IPS-18a (cell line): ENCODE measurements around the gene ZNF275.

ENCODE experiments used
- H3K27ac ChIP-seq: one replicate; pipeline ENCODE4 v1.5.1; 2013; ENCODE audit warnings: low read length
- H3K27me3 ChIP-seq: one replicate; pipeline ENCODE4 v1.6.1; 2013; ENCODE audit warnings: mild to moderate bottlenecking, low read length; ENCODE audit not compliant: control insufficient read depth, insufficient read depth
- H3K36me3 ChIP-seq: one replicate; pipeline ENCODE4 v1.6.1; 2013; ENCODE audit warnings: low read depth, low read length; ENCODE audit not compliant: control insufficient read depth
- H3K4me1 ChIP-seq: one replicate; pipeline ENCODE4 v1.6.1; 2013; ENCODE audit warnings: low read depth, low read length; ENCODE audit not compliant: control insufficient read depth
- H3K4me3 ChIP-seq: one replicate; pipeline ENCODE4 v1.5.1; 2013; ENCODE audit warnings: low read length
- H3K9ac ChIP-seq: one replicate; pipeline ENCODE4 v1.6.1; 2013; ENCODE audit warnings: mild to moderate bottlenecking, low read length, moderate library complexity
- H3K9me3 ChIP-seq: one replicate; pipeline ENCODE4 v1.6.1; 2013; ENCODE audit warnings: low read depth, low read length; ENCODE audit not compliant: control insufficient read depth

The ZNF275 gene

GRCh38 chrX:153342762-153343558 lies 9.0 kb downstream of the ZNF275 start:
- H3K27ac ChIP-seq = no peak overlapping the region
- H3K9ac ChIP-seq = no peak overlapping the region
- peaks cover 5% of the 10 kb centered on the region for H3K9me3 ChIP-seq
- H3K4me1 ChIP-seq = no peaks in the 10 kb centered on the region
- H3K36me3 ChIP-seq = peaks cover 4% of the 10 kb centered on the region
- H3K4me3 ChIP-seq = no peak overlapping the region
- H3K27me3 ChIP-seq = no peaks in the 10 kb centered on the region

GRCh38 chrX:153343674-153344073 lies 9.7 kb downstream of the ZNF275 start:
- peaks cover 5% of the 10 kb centered on the region for H3K9me3 ChIP-seq
- no peak overlapping the region for H3K4me3 ChIP-seq

DNA sequence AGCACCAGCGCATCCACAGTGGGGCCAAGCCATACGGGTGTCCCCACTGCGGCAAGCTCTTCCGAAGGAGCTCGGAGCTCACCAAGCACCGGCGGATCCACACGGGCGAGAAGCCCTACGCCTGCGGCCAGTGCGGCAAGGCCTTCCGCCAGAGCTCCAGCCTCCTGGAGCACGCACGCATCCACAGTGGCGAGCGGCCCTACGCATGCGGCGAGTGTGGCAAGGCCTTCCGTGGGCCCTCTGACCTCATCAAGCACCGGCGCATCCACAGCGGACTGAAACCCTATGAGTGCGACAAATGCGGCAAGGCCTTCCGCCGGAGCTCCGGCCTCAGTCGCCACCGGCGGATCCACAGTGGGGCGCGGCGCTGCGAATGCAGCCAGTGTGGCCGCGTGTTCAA lies 13.6 kb downstream of the ZNF275 start:
- Histone ChIP-seq H3K36me3 (peaks cover 19% of the 10 kb centered on the region), H3K9ac (no peak overlapping the region), H3K9me3 (peaks cover 18% of the 10 kb centered on the region), H3K27ac (no peak overlapping the region), H3K4me1 (no peaks in the 10 kb centered on the region), H3K4me3 (no peak overlapping the region), H3K27me3 (no peaks in the 10 kb centered on the region)

More at GRCh38 chrX:153343674-153344073, 9.7 kb downstream of the ZNF275 start:
- H3K36me3 ChIP-seq = peaks cover 7% of the 10 kb centered on the region
- no peak overlapping the region for H3K27ac ChIP-seq
- H3K4me1 ChIP-seq = no peaks in the 10 kb centered on the region
- H3K27me3 ChIP-seq = no peaks in the 10 kb centered on the region
- no peak overlapping the region for H3K9ac ChIP-seq

DNA sequence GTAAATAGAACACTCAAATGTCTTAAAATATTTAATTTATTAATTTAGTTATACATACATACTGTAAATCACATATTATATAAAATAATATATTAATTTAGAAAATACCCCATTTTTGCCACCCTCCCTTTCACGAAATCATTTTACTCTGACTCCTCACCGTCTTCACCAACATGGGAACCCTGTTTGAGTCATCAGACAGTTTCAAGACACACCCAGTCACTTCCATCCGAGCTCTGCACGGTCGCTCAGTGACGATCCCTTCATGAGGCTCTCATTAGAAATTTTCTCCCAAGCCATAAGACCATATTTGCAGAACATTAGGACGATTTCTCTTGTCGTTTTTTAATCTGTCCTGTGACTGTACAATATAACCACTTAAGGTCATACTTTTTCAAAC lies 14.5 kb downstream of the ZNF275 start:
- Histone ChIP-seq H3K9ac (no peak overlapping the region), H3K27me3 (no peaks in the 10 kb centered on the region), H3K4me1 (no peaks in the 10 kb centered on the region), H3K9me3 (peaks cover 18% of the 10 kb centered on the region), H3K27ac (no peak overlapping the region), H3K36me3 (peaks cover 19% of the 10 kb centered on the region), H3K4me3 (no peak overlapping the region)

- H3K27ac ChIP-seq = no peak overlapping the region
- no peaks in the 10 kb centered on the region for H3K4me1 ChIP-seq
- H3K4me3 ChIP-seq = no peak overlapping the region
- H3K9ac ChIP-seq = no peak overlapping the region
- peaks cover 13% of the 10 kb centered on the region for H3K9me3 ChIP-seq
- H3K27me3 ChIP-seq = no peaks in the 10 kb centered on the region
- peaks cover 19% of the 10 kb centered on the region for H3K36me3 ChIP-seq
Observed at GRCh38 chrX:153349952-153350351, 16.0 kb downstream of the ZNF275 start.

DNA sequence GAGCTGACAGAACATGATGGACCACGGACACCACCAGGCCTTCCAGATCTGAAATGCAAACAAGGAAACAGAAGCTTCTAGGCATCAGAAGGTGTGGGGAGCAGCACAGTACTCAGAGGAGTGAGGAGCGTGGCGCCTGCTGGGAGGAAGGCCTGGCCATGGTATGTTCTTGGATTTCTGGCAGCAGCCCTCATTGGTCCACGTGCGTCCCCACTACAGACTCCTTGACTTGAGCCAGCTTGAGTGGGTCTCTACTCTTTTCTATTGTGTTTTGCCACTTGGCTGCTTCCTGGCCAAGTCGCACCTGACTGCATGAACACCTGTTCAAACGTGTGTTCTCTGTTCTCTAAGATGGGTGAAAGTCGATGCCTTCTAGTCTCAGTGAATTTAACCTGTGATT lies 18.0 kb downstream of the ZNF275 start:
- Histone ChIP-seq H3K4me3 (no peak overlapping the region), H3K27ac (no peak overlapping the region), H3K9me3 (peaks cover 13% of the 10 kb centered on the region), H3K9ac (no peak overlapping the region), H3K36me3 (peaks cover 19% of the 10 kb centered on the region), H3K4me1 (no peaks in the 10 kb centered on the region), H3K27me3 (no peaks in the 10 kb centered on the region)

GRCh38 chrX:153352858-153353257 lies 18.9 kb downstream of the ZNF275 start:
- Histone ChIP-seq H3K27ac (no peak overlapping the region), H3K27me3 (no peaks in the 10 kb centered on the region), H3K9me3 (peaks cover 18% of the 10 kb centered on the region), H3K4me1 (no peaks in the 10 kb centered on the region), H3K4me3 (no peak overlapping the region), H3K9ac (no peak overlapping the region), H3K36me3 (peaks cover 15% of the 10 kb centered on the region)

DNA sequence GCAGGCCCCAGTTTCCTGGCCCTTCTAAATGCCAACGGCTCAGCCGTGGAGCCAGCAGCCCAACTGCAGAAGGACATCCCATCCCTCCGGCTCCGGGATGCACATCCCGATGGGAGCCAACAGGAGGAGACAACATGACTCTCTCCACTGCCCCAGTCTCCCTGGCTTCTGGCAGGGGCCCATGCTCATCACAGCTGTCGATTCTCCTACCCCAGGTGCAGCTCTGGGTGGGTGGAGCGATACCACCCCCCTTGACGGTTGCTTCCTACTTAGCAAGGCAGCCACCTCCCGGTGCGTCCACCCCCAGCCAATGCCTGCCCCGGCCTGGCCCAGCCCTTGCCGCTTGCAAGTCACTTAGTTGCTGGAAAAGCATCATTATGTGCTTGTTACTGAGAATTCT lies 19.5 kb downstream of the ZNF275 start:
- no peaks in the 10 kb centered on the region for H3K27me3 ChIP-seq
- no peak overlapping the region for H3K4me3 ChIP-seq
- H3K9me3 ChIP-seq = peaks cover 20% of the 10 kb centered on the region
- H3K9ac ChIP-seq = no peak overlapping the region
- no peak overlapping the region for H3K27ac ChIP-seq
- no peaks in the 10 kb centered on the region for H3K4me1 ChIP-seq
- H3K36me3 ChIP-seq = peaks cover 15% of the 10 kb centered on the region

GRCh38 chrX:153357877-153358276 lies 23.9 kb downstream of the ZNF275 start:
- no peak overlapping the region for H3K27ac ChIP-seq
- H3K9ac ChIP-seq = no peak overlapping the region
- H3K4me1 ChIP-seq = no peaks in the 10 kb centered on the region
- no peaks in the 10 kb centered on the region for H3K27me3 ChIP-seq
- H3K36me3 ChIP-seq = no peaks in the 10 kb centered on the region
- H3K9me3 ChIP-seq = peaks cover 7% of the 10 kb centered on the region
- H3K4me3 ChIP-seq = no peak overlapping the region

- no peak overlapping the region for H3K4me3 ChIP-seq
- no peak overlapping the region for H3K27ac ChIP-seq
- no peak overlapping the region for H3K9ac ChIP-seq
- H3K27me3 ChIP-seq = no peaks in the 10 kb centered on the region
- H3K4me1 ChIP-seq = no peaks in the 10 kb centered on the region
- H3K9me3 ChIP-seq = peaks cover 11% of the 10 kb centered on the region
- no peaks in the 10 kb centered on the region for H3K36me3 ChIP-seq
Observed at GRCh38 chrX:153361781-153362397, 27.9 kb downstream of the ZNF275 start.

- H3K4me1 ChIP-seq = no peaks in the 10 kb centered on the region
- no peak overlapping the region for H3K9ac ChIP-seq
- H3K9me3 ChIP-seq = peaks cover 5% of the 10 kb centered on the region
- H3K27ac ChIP-seq = no peak overlapping the region
- H3K27me3 ChIP-seq = no peaks in the 10 kb centered on the region
- no peak overlapping the region for H3K4me3 ChIP-seq
- no peaks in the 10 kb centered on the region for H3K36me3 ChIP-seq
Observed at GRCh38 chrX:153365670-153366069, 31.7 kb downstream of the ZNF275 start.

DNA sequence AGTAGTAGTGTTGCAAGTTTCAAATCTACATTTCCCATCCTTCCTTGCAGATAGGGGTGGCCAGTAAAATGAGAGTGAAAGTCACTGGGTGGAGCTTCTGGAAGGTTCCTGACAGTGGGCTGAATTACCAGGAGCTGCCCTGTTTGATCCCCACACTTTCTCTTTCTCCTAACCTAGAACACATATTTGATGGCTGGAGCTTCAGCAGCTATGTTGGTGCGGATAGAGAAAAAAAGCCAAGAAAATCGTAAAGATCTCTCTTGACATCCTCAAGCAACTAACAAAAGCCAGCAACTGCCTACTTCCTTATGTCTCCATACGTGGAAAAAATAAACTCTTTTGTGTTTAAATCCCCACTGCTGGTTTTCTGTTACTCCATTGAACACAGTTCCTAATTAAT lies 32.2 kb downstream of the ZNF275 start:
- H3K9me3 ChIP-seq = peaks cover 5% of the 10 kb centered on the region
- H3K4me3 ChIP-seq = no peak overlapping the region
- H3K4me1 ChIP-seq = no peaks in the 10 kb centered on the region
- H3K27ac ChIP-seq = no peak overlapping the region
- H3K9ac ChIP-seq = no peak overlapping the region
- H3K36me3 ChIP-seq = no peaks in the 10 kb centered on the region
- no peaks in the 10 kb centered on the region for H3K27me3 ChIP-seq
